Spleen (tissue), 7 donors: ENCODE measurements around the gene RGS19.

Experiments
- POLR2A ChIP-seq, 3 donors: fragments of 450-650 bp; IDR thresholded peaks; one replicate each; pipeline ENCODE4 v1.5.1; 2017; ENCODE audit warnings: antibody characterized with exemption in 3 of 3, mild to moderate bottlenecking in 1 of 3
- TF ChIP-seq, protein P1 (sequence below), 11 experiments: fragments of 200-600 bp in 7 of 11; fragments of 450-650 bp in 4 of 11; sonication (generic) in 4 of 11; IDR thresholded peaks in 8 of 11; conservative IDR thresholded peaks in 3 of 11; 1 replicate in 7 of 11; 2 replicates in 4 of 11; pipeline versions ENCODE4 v1.4.0 to v1.8.0; 2016 to 2021; ENCODE audit warnings: antibody characterized with exemption in 11 of 11, inconsistent platforms in 4 of 11, mild to moderate bottlenecking in 1 of 11
- donor health status: DM: no; HTN: no; CAD: no; lungs with moderate emphysema.
- donor health status: DM: no; HTN: no; CAD: no.
- donor health status: DM: no; HTN: no; CAD: no.

DNA sequence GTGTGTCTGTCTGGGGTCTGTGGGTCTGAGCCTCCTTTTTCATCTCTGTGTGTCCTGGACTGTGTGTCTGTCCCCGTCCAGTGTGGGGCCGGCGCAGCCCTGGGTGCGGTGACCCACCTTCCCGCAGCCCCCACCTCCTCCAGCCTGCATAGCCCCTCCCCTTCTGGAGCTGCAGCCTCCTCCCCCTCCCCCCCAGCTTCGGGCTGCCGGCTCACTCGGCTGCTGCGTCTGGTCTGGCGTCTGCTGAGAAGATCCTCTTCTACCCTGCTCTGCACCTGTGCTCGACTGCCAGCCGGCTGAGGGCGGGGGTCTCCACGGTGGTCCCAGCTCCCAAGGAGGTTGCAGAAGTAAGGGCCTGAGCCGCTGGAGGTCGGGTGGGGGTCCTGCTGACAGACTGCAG lies 12.5 kb upstream of the RGS19 start:
- TF ChIP-seq POLR2A (IDR thresholded peaks at IDR 0.05), result no peak
- TF ChIP-seq, protein P1, sequence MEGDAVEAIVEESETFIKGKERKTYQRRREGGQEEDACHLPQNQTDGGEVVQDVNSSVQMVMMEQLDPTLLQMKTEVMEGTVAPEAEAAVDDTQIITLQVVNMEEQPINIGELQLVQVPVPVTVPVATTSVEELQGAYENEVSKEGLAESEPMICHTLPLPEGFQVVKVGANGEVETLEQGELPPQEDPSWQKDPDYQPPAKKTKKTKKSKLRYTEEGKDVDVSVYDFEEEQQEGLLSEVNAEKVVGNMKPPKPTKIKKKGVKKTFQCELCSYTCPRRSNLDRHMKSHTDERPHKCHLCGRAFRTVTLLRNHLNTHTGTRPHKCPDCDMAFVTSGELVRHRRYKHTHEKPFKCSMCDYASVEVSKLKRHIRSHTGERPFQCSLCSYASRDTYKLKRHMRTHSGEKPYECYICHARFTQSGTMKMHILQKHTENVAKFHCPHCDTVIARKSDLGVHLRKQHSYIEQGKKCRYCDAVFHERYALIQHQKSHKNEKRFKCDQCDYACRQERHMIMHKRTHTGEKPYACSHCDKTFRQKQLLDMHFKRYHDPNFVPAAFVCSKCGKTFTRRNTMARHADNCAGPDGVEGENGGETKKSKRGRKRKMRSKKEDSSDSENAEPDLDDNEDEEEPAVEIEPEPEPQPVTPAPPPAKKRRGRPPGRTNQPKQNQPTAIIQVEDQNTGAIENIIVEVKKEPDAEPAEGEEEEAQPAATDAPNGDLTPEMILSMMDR (IDR thresholded peaks at IDR 0.05 in 8 of 11, conservative IDR thresholded peaks at IDR 0.05 in 3 of 11), result no peak
